Transverse colon (tissue), 4 donors: ENCODE results near the gene APOL3. TPM values are rescaled to one million over a fixed set of nuclear protein-coding genes. Genes with fewer than 3 reads are reported as not detected.
A peak's percentile ranks its signal among the peaks of the same experiment; 100 is the strongest.

ENCODE experiments used
- DNase-seq: peaks from one replicate; pipeline ENCODE4 v3.0.0-alpha.2; 2019
- H3K27ac ChIP-seq, 4 donors: fragments of 200-600 bp; sonication (generic); 2 replicates each; pipeline ENCODE4 v1.5.1; 2016 to 2018; ENCODE audit warnings: inconsistent platforms in 4 of 4
- H3K27me3 ChIP-seq: fragments of 200-600 bp; sonication (generic); 2 replicates; pipeline ENCODE4 v1.5.1; 2017; ENCODE audit warnings: inconsistent platforms
- H3K36me3 ChIP-seq, 4 donors: fragments of 200-600 bp; sonication (generic); 2 replicates each; pipeline ENCODE4 v1.5.1; 2017 to 2019; ENCODE audit warnings: inconsistent platforms in 4 of 4
- H3K4me1 ChIP-seq, 4 donors: fragments of 200-600 bp; sonication (generic); 2 replicates each; pipeline ENCODE4 v1.5.1; 2017 to 2020; ENCODE audit warnings: inconsistent platforms in 4 of 4
- H3K4me3 ChIP-seq, 4 donors: fragments of 200-600 bp; sonication (generic); 1 replicate in 1 of 4; 2 replicates in 3 of 4; pipeline versions ENCODE4 v1.5.1 to v1.6.1; 2017 to 2019; ENCODE audit warnings: inconsistent platforms in 4 of 4
- H3K9me3 ChIP-seq, 2 donors: fragments of 200-600 bp; sonication (generic); 2 replicates each; pipeline ENCODE4 v1.5.1; 2017 to 2019; ENCODE audit warnings: inconsistent platforms in 2 of 2
- CTCF ChIP-seq, 5 experiments: fragments of 200-600 bp in 3 of 5; fragments of 450-650 bp in 2 of 5; sonication (generic) in 3 of 5; IDR thresholded peaks; 1 replicate in 2 of 5; 2 replicates in 3 of 5; pipeline ENCODE4 v1.5.1; 2016 to 2017; ENCODE audit warnings: antibody characterized with exemption in 5 of 5, inconsistent platforms in 3 of 5, mild to moderate bottlenecking in 2 of 5, moderate library complexity in 1 of 5
- EP300 ChIP-seq: sonication (generic); formaldehyde crosslinking; IDR thresholded peaks from one replicate; pipeline ENCODE4 v1.6.1; 2017; ENCODE audit warnings: antibody characterized with exemption, low read depth
- POLR2A ChIP-seq: fragments of 450-650 bp; IDR thresholded peaks from one replicate; pipeline ENCODE4 v1.6.1; 2016; ENCODE audit warnings: antibody characterized with exemption, mild to moderate bottlenecking, moderate library complexity
- POLR2AphosphoS5 ChIP-seq, 3 donors: sonication (generic); formaldehyde crosslinking; IDR thresholded peaks; one replicate each; pipeline ENCODE4 v1.6.1; 2016; ENCODE audit warnings: antibody characterized with exemption in 3 of 3
- WGBS, 2 donors: methylation state at CpG; one replicate each; pipeline ENCODE4 v1.1.5; 2018; ENCODE audit warnings: low coverage in 1 of 2; 5-methylcytosine and 5-hydroxymethylcytosine counted together
- in situ Hi-C, 4 donors: fragments of 200-750 bp; cut with MboI; loops; one replicate each; pipeline versions ENCODE4 v1.15.0 to v1.15.1; 2017; ENCODE audit warnings: low sequenced_read_pairs in 3 of 4, low pct_ligation_motif_present in 1 of 4, low pct_unique_long_range_greater_than_20kb in 1 of 4
- intact Hi-C: fragments of 100-400 bp; cut with DNase I; formaldehyde crosslinking; loops from one replicate; pipeline ENCODE4 v1.15.1; 2023; ENCODE audit warnings: low total_unique reads
- total RNA-seq, 4 donors: library from RNA; depleted of rRNA; stranded (reverse); fragments of >200 nt; gene quantifications; one replicate each; pipeline ENCODE4 v1.1.0, GENCODE V29; 2016

APOL3 gene
- total RNA-seq, 4 donors from 2014 or later, result 8.7 to 53.9 (median 19.4) TPM

- 76% methylated on average over 6 of the region's 6 CpGs; no CpG with 5 or more reads in 1 of the 2 donors for WGBS, 2 donors
- no peak for DNase-seq
- Histone ChIP-seq H3K9me3 (no peaks in the 10 kb centered on the region), H3K27me3 (no peaks in the 10 kb centered on the region), H3K36me3 (no peaks in the 10 kb centered on the region), H3K4me3 (no peak overlapping the region), H3K27ac (no peak overlapping the region), H3K4me1 (no peaks in the 10 kb centered on the region)
- intact Hi-C loops, result loop anchor here (2.0 kb wide), 1 partner anchor 34 kb away; no protein-coding TSS in a partner anchor
- in situ Hi-C loops, result loop anchor here in 3 of 4 donors (5.0 to 25.0 kb wide), 2 partner anchors 39 to 306 kb away; partner anchors contain the start of gene TXN2 (in 2 of the 3)
- TF ChIP-seq EP300 (no peak), CTCF (IDR thresholded peaks at IDR 0.05) (no peak), POLR2AphosphoS5 (IDR thresholded peaks at IDR 0.05) (no peak), POLR2A (no peak)
Observed at GRCh38 chr22:36180928-36181327, 20.4 kb upstream of the APOL3 start.

- WGBS, 2 donors, result 57% methylated on average over 22 of the region's 22 CpGs; no CpG with 5 or more reads in 1 of the 2 donors
- Histone ChIP-seq H3K4me3 (no peak overlapping the region), H3K4me1 (no peaks in the 10 kb centered on the region), H3K9me3 (no peaks in the 10 kb centered on the region), H3K27me3 (no peaks in the 10 kb centered on the region), H3K36me3 (no peaks in the 10 kb centered on the region), H3K27ac (no peak overlapping the region)
- in situ Hi-C loops, result loop anchor here in 3 of 4 donors (5.0 to 25.0 kb wide), 2 partner anchors 38 to 307 kb away; partner anchors contain the start of gene TXN2 (in 2 of the 3)
- DNase-seq, result peak; percentile 87
- intact Hi-C loops, result loop anchor here (2.0 kb wide), 1 partner anchor 33 kb away; no protein-coding TSS in a partner anchor
- TF ChIP-seq POLR2A (no peak), CTCF (IDR thresholded peaks at IDR 0.05) (peak; percentile 79 to 91 (median 90))
Observed at GRCh38 chr22:36180038-36180880, 19.7 kb upstream of the APOL3 start.

GRCh38 chr22:36177160-36177559 is 16.6 kb upstream of the APOL3 start:
- Histone ChIP-seq H3K27me3 (no peaks in the 10 kb centered on the region), H3K36me3 (no peaks in the 10 kb centered on the region), H3K9me3 (no peaks in the 10 kb centered on the region), H3K27ac (no peak overlapping the region), H3K4me3 (no peak overlapping the region), H3K4me1 (no peaks in the 10 kb centered on the region)
- intact Hi-C loops (no loop called here), in situ Hi-C loops (loop anchor here in 2 of 4 donors (25.0 kb wide), 1 partner anchor 310 kb away; the partner anchor contains the start of gene TXN2 (in 2 of the 2))
- no peak for DNase-seq
- WGBS, 2 donors, result 68 to 79% methylated on average over 3 of the region's 3 CpGs
- TF ChIP-seq POLR2AphosphoS5 (IDR thresholded peaks at IDR 0.05), result no peak
- TF ChIP-seq CTCF (IDR thresholded peaks at IDR 0.05), result no peak
- TF ChIP-seq EP300, result no peak
- TF ChIP-seq POLR2A, result no peak

DNA sequence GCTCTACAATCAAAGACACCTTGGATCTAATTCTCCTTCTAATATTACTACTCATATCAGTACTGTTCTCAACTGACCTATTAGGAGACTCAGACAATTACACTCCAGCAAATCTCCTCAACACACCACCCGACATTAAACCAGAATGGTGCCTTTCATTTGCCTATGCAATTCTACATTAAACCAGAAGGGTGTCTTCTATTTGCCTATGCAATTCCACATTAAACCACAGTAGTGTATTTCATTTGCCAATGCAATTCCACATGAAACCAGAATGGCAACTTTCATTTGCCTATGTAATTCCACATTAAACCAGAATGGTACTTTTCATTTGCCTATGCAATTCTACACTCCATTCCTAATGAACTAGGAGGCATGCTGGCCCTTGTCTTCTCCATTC is 15.3 kb upstream of the APOL3 start:
- H3K27ac ChIP-seq, result no peak overlapping the region
- H3K36me3 ChIP-seq, result no peaks in the 10 kb centered on the region
- intact Hi-C loops (no loop called here), in situ Hi-C loops (loop anchor here in 2 of 4 donors (25.0 kb wide), 1 partner anchor 311 kb away; the partner anchor contains the start of gene TXN2 (in 2 of the 2))
- H3K4me3 ChIP-seq, result no peak overlapping the region
- H3K27me3 ChIP-seq, result no peaks in the 10 kb centered on the region
- DNase-seq, result no peak
- H3K9me3 ChIP-seq, result no peaks in the 10 kb centered on the region
- 44% methylated on average over 1 of the region's 1 CpG; no CpG with 5 or more reads in 1 of the 2 donors for WGBS, 2 donors
- no peaks in the 10 kb centered on the region for H3K4me1 ChIP-seq
- TF ChIP-seq EP300 (no peak), CTCF (IDR thresholded peaks at IDR 0.05) (no peak), POLR2A (no peak), POLR2AphosphoS5 (IDR thresholded peaks at IDR 0.05) (no peak)
